Measurements from ENCODE around the gene BTRC.
A peak's percentile ranks its signal among the peaks of the same experiment; 100 is the strongest.

The BTRC gene

GRCh38 chr10:101490026-101490425 lies 136.1 kb downstream of the BTRC start:
- no peak for TF ChIP-seq CTCF (IDR thresholded peaks at IDR 0.05)

- no peak for TF ChIP-seq CTCF (IDR thresholded peaks at IDR 0.05)
Measured at GRCh38 chr10:101492205-101492604, 138.2 kb downstream of the BTRC start.

GRCh38 chr10:101492814-101493213 lies 138.8 kb downstream of the BTRC start:
- no peak for TF ChIP-seq CTCF (IDR thresholded peaks at IDR 0.05)

- TF ChIP-seq CTCF (IDR thresholded peaks at IDR 0.05): no peak
Measured at GRCh38 chr10:101493249-101493648, 139.3 kb downstream of the BTRC start.

GRCh38 chr10:101493782-101494281 lies 139.9 kb downstream of the BTRC start:
- no peak for TF ChIP-seq CTCF (IDR thresholded peaks at IDR 0.05)

GRCh38 chr10:101494650-101495049 lies 140.7 kb downstream of the BTRC start:
- no peak for TF ChIP-seq CTCF (IDR thresholded peaks at IDR 0.05)

- TF ChIP-seq CTCF (IDR thresholded peaks at IDR 0.05): peak; percentile 48
Measured at GRCh38 chr10:101495324-101495925, 141.5 kb downstream of the BTRC start.

- no peak for TF ChIP-seq CTCF (IDR thresholded peaks at IDR 0.05)
Measured at GRCh38 chr10:101504438-101504837, 150.5 kb downstream of the BTRC start.
